ENCODE data around the gene B9D2.

DNA sequence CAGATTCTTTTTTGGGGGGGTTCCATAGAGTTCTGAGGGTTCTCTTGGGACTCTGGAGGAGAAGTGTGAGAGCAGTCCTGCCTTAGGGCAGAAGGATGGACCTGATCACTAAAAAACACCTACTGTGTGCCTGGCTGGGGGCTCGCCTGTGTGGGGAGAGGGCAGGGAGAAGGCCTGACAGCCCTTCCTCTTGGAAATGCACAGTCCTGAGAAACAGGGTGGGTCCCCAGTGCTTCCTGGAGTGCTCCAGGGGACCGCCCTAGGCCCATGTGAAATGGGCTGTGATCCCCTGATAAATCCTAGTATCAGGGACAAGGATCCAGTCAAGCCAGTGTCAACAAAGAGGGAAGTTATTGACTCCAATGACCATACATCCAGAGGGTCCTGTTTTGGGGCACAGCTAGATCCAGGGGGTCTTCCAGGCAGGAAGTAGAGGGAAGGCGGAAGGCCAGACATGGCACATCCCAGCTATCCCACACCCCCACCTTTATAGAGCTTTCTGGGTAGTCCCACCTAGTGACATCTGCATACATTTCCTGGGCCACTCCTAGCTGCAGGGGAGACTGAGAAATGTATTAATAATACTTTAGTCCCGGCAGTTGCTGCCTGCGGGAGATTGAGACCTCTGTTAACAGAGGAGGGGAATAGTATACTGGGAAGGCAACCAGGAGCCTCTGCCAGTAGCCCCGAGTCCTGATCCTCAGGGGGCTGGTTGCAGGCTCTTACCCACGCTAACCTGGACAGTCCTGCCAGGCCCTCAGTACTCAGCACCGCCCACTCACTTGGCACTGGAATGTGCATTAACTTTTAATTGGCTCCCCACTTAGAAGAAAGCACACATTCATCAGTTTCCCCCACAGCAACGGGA is 47.4 kb upstream of the B9D2 start:
- TF ChIP-seq CTCF (conservative IDR thresholded peaks at IDR 0.05 in 1 of 2, IDR thresholded peaks at IDR 0.05 in 1 of 2; ENCODE audit: extremely low read depth in 1 of 2, insufficient read depth in 1 of 2, low read depth in 1 of 2, low read length in 2 of 2) (no peak), EZH2 (IDR thresholded peaks at IDR 0.05; ENCODE audit: borderline replicate concordance, low read length) (no peak)

All from mammary epithelial cell (primary cell).